AG09319 (cell line): ENCODE data around the gene CDK4.

ENCODE experiments used
- DNase-seq: peaks from one replicate; pipeline ENCODE4 v3.0.0-alpha.2; 2010; ENCODE audit warnings: low read depth; ENCODE audit errors: extremely low read depth
- TF ChIP-seq, protein P1 (sequence below): IDR thresholded peaks from 2 replicates; pipeline ENCODE4 v1.5.1; 2011; ENCODE audit warnings: low read depth, mild to moderate bottlenecking, inconsistent platforms, low read length, moderate library complexity

The CDK4 gene

DNA sequence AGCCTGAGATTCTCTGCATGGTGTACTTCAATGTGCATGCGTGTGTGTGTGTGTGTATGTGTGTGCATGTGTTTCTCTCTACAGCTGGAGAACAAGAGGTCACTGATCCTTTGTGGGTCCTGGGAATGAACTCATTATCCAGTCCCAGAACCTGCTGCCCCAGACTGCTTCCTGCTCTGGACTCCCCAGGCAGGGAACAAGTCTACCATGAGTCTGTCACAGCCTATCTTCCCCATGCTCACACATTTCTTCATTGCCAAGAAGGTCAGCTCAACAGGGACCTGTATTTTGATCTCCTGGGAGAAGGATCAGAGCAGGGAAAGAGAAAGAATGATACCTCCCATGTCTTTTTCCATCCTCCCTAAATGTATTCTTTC lies 10.7 kb downstream of the CDK4 start:
- TF ChIP-seq, protein P1, sequence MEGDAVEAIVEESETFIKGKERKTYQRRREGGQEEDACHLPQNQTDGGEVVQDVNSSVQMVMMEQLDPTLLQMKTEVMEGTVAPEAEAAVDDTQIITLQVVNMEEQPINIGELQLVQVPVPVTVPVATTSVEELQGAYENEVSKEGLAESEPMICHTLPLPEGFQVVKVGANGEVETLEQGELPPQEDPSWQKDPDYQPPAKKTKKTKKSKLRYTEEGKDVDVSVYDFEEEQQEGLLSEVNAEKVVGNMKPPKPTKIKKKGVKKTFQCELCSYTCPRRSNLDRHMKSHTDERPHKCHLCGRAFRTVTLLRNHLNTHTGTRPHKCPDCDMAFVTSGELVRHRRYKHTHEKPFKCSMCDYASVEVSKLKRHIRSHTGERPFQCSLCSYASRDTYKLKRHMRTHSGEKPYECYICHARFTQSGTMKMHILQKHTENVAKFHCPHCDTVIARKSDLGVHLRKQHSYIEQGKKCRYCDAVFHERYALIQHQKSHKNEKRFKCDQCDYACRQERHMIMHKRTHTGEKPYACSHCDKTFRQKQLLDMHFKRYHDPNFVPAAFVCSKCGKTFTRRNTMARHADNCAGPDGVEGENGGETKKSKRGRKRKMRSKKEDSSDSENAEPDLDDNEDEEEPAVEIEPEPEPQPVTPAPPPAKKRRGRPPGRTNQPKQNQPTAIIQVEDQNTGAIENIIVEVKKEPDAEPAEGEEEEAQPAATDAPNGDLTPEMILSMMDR = no peak
- DNase-seq = no peak

- DNase-seq = no peak
- TF ChIP-seq, protein P1 = no peak
These were observed 11.3 kb downstream of the CDK4 start for GRCh38 chr12:57740656-57741412.

DNA sequence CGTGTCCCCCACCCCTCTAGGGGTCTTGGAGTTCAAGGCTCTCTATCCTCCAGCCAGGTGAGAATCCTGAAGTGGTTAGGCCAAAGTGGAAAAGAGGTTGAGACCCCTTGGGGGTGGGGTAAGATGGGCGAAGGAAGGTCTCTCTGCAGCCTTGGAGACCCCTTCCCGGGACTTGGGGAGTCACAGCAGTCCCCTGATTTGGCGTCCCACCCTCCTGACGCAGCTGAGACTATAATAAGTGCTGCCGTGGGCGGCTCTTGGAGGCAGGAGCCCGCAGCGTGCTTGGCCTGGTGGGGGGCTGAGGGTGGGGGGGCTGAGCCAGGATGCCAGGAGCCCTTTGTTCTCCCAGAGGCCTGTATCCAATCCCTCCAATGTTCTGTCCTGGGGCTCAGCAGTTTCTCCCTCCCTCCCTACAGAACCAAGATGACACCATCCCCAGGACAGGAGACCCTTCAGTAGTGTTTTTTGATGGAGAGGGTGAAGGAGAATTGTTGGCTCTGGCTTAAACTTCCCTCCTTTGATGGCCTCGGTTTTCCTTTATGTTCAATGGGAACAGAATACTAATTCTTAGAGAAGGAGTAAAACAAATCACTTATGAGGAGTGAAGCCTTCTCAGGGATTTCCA lies 12.1 kb downstream of the CDK4 start:
- TF ChIP-seq, protein P1 = no peak
- no peak for DNase-seq

- no peak for DNase-seq
- TF ChIP-seq, protein P1 = no peak
These were observed 12.7 kb downstream of the CDK4 start for GRCh38 chr12:57739387-57739786.

- TF ChIP-seq, protein P1 = no peak
- DNase-seq = no peak
These were observed 13.4 kb downstream of the CDK4 start, which contains the start of gene AGAP2 for GRCh38 chr12:57738661-57739237. Gene AGAP2 (minus strand): TSS chr12:57738742. CDS start chr12:57738246, 496 bp downstream.

DNA sequence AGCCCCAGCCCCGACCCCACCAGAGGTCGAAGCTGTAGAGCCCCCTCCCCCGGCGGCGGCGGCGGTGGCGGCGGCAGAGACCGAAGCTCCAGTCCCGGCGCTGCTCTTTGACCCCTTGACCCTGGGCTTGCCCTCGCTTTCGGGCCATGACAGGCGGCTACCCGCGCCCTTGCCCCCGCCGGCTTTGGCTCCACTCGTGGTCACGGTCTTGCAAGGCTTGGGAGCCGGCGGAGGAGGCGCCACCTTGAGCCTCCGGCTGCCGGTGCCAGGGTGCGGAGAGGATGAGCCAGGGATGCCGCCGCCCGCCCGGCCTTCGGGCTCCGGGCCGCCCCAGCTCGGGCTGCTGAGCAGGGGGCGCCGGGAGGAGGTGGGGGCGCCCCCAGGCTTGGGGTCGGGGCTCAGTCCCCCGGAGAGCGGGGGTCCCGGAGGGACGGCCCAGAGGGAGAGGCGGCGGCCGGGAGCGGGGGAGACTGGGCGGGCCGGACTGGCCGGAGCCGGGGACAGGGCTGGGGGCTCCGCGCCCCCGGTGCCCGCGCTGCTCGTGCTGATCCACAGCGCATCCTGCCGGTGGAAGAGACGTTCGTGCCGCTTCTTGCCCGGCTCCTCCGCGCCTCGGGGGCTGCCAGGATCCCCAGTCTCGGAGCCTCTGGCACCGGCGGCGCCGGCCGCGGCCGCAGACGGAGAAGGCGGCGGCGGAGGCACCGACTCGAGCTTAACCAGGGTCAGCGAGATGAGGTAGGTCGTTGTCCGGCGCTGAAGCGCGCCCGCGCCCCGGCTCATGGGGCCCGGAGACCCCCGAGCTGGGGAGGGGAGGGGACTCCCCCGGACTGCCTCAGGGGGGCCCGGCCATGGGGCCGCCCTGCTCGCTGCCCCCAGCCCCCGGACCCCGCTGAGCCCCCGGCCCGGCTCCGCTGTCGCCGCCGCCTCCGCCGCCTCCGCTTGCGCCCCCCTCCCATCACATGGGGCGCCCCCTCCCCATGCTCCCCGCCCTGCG lies 14.3 kb downstream of the CDK4 start:
- TF ChIP-seq, protein P1 = peak; percentile 31
- no peak for DNase-seq
